Measurements from ENCODE around the gene COL28A1.
"Not testable (repeated sequence)": the region's sequence is repeated elsewhere in the genome, so short reads cannot be mapped to it uniquely, and the experiment has no call there.

COL28A1 gene

DNA sequence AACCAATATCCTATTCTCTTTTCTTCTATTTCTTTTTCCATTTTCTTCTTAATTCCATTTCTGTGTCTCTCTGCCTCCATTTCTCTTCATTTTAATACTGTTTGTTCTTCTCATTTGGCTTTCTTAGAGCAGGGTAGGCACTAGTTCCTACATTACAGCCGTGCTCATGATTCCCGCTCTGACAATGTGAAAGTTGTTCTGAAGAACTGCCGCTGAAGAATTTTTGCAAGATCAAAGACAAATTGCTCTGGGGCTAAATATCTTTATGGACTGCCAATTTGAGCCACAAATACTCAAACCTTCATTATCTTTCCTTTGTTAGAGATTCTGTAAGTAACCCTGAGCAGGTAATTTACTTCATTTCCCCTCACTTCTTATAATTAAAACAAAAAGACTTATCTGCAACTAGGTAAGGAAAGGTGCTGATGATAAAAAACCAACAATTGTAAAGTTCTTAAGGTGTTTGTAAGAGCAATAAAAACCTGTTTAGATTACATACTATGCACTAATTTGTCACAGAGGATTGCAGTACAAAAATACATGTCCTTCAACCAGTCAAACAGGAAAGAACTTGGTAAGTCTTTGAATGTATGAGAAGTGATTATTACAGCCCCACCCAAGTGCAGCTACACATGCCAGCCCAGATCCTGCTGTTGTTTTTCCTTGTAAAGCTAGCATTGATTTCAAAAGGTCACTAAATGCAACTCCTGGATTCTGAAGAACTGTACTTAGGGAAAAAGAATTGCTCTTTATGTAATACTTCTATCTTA is 127.5 kb downstream of the COL28A1 start:
- no peak for DNase-seq

DNA sequence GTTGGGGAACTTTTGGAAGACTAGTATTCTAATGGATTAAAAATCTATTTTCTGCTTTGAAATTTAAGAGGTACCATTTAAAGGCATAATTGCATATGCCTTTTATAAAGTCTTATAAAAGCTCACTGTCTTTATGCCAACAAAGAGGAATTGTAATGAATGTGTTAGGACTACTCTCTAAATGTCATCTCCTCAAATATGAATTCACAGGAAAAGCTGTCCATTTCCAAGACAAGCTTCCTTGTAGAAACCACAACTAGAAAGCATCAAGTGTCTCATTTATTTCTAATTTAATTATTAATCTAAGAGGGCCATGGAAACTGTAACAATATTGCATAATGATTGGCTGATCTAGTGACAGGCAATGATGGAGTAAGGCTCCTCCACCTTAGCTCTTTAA is 130.2 kb downstream of the COL28A1 start:
- DNase-seq, result no peak

DNA sequence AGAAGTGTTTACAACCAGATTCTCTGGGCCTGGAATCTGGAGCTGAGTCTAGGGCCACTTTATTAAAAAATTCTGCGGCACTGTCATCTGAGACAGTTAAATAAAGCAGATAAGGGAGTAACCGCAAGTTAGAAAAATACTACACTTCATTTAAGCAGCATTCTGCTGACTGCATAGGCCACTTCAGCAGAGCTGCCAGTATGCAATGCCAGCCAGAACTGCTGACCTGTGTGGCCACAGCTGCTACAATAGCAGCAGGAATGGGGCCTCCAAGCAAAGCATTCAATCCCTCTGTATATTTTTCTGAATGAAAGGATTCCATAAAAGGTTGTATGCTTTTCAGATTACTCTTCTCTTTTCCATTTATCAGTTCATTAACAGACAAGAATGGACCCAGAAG is 136.0 kb downstream of the COL28A1 start:
- no peak for DNase-seq

DNA sequence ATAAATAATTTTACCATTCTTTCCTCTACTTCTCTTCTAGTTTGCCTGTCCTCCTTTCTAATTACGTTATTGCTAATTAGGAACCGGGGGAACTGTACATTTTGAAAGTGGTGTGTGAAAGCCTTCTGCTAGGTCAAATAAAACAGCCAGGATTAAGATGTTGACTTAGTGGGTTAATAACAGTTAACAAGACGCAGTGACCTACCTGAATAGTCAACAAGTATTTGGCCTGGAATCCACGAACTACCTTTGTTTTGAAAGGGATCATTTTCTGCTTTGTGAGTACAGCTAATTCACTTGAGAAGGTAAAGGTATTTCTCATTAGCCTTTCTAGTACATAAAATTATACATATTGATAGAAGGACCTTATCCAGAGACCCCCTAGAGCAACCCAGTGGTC is 139.9 kb downstream of the COL28A1 start:
- no peak for DNase-seq

DNA sequence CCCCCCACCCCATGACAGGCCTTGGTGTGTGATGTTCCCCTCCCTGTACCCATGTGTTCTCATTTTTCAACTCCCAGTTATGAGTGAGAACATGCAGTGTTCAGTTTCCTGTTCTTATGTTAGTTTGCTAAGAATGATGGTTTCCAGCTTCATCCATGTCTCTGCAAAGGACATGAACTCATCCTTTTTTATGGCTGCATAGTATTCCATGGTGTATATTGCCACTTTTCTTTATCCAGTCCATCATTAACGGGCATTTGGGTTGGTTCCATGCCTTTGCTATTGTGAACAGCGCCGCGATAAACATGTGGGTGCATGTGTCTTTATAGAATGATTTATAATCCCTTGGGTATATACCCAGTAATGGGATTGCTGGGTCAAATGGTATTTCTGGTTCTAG is 147.5 kb downstream of the COL28A1 start:
- not testable (repeated sequence) for DNase-seq

- DNase-seq, result no peak
Measured at GRCh38 chr7:7385421-7385820, 150.3 kb downstream of the COL28A1 start.

- DNase-seq, result no peak
Measured at GRCh38 chr7:7384228-7384627, 151.4 kb downstream of the COL28A1 start.

DNA sequence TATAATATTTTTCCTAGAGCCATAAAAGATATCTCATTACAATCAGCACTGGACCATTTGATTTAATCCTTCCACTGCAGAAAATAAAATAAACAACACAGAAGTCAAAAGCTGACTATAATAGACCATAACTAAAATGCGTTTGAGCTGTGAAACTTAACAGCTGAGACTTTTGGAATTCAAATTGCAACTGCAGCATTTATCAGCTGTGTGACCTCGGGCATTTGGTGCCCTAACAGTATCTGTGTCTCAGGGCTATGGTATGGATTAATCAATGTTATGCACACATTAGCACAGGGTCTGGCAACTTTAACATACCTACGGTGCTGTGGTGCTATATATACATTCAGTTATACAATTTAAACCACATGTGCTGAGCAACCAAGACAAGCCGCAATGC is 160.1 kb downstream of the COL28A1 start:
- no peak for DNase-seq

- DNase-seq, result no peak
Measured at GRCh38 chr7:7370076-7370475, 165.6 kb downstream of the COL28A1 start.

DNA sequence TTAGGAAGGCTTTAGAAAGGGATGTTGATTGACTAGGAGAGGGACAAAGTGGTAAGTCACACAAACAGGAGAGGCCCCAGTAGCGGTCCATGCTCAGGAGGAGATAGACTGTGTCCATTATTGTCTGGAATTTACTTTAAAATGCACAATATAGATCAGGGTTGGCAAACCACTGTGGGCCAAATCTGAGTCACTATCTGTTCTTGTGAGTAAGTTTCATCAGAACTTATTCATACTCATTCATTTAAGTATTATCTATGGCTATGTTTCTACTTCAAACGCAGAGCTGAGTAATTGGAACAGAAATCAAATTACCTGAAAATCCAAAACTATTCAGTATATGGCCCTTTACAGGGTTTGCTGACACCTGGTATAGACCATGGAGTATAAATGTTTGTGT is 166.5 kb downstream of the COL28A1 start:
- no peak for DNase-seq

DNA sequence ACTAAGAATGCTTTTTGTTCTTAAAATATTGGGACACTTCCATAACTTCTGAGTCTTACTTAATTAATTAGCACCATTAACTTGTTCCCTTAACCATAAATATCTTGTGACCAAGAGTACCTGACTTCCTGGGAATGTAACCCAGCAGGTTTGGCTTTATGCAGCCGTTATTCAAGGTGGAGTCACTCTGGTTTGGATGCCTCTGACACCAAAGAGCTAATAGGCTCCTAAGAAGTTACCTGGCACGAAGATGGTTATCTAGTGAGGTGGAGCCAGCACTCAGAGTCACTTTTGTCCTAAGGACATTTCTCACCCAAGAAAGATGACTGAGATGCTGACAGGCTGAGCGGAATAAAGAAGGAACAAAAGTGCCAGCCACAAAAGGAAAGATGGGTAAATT is 181.0 kb downstream of the COL28A1 start:
- no peak for DNase-seq

DNA sequence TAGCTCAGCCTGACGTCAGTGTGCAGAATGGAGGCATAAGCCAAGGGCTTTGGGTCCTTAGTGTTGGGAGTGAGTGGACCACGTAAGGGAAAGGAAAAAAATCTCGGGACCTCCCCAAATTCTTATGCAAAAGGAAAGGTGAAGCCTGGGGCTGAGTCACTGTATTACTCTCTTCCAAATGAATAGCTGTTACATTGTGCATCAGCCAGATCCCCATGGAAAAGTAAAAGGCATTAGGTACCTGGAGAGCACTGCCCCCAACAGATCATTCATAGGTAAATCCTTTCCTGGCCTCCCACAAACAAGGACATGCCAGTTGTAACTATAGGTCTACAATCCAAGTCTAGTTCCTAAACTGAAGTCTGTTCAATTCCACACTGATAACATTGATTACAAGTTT is 182.8 kb downstream of the COL28A1 start:
- DNase-seq, result no peak

DNA sequence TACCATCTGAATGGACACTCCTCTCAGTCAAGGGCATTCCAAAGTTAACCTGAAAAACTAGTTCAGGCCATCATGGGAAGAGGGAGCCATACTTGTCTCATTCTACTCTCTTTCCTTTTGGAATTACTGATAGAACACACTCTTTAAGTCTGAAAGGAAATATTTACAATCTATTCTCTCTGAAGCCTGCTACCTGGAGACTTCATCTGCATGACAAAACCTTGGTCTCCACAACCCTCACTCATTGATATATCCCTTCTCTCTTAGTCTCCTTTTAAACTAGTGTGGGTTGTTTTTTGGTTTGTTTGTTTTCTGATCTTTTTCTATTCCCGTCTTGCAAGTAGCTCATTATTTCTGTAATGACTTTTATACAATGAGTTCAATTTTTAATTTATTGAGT is 183.8 kb downstream of the COL28A1 start:
- DNase-seq, result no peak

DNA sequence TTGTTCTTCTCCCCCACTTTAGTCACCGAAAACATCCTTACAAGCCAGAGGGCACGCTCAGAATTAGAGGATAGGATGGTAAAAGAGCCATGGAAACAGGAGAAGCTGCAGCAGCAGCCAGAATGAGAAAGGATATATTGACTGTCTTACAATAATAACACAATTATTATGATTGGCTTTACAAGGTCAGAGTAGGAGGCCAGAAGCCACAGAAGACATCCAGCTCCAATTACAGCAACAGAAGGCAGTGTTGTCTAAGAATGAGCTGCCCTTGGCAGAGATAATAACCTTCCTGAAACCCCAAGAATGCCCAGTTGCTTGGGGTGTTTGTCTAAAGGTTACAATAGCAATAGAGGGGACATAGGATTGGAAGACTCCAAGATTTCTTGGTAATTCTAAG is 184.5 kb downstream of the COL28A1 start:
- DNase-seq, result no peak

DNA sequence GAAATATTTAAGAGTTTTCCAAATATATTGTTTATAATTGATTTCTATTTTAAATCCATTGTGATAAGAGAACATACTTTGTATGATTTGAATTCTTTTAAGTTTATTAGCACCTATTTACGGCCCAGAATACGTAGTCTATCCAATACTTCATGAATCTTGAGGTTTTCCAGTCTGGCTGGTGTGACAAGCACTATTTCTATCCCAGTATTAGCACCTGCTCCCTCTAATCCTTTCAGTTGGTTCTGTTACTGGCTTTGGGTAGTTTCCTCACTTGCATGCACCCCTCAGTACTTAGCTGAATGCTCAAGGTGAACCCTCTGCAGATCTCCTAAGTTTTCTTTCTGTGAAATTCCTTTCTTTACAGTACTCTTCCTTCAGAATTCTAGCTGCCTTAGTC is 186.5 kb downstream of the COL28A1 start:
- no peak for DNase-seq

DNA sequence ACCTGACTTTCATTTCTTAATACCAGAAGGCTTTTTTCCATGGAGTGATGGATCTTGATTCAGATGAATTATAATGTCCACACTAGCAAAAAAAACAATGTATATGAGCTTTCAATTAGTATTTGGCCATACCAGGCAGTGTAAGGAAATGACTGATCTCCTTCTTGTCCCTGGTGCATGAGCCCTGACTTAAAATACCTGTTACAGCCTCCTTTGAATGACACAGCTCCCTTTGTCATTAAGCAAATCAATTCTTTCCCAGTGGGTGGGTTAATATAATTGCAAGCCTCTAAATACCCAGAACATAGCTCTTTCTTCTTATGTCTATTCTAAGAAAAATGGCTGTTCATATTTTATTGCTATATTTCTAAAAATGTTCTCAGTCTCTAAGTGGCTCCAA is 188.6 kb downstream of the COL28A1 start:
- no peak for DNase-seq

DNA sequence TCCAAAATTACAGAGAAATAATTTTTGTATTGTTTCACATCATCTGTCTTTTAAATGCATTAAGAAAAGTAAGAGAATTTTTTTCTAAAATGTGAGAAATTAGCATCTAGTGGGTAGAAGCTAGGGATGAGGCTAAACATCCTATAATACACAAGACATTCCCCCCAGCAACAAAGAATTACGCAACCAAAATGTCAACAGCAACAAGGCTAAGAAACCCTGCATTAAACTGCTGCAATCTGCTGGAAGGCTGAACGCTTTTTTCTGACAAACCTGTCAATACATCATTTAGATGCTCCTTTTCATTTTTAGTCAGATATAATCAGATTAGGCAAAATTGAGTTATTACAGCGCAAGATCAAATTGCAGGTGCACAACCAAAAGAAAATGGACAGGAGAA is 191.1 kb downstream of the COL28A1 start:
- no peak for DNase-seq

- DNase-seq, result no peak
Measured at GRCh38 chr7:7335909-7336308, 199.8 kb downstream of the COL28A1 start.

- DNase-seq, result no peak
Measured at GRCh38 chr7:7335215-7335614, 200.5 kb downstream of the COL28A1 start.

DNA sequence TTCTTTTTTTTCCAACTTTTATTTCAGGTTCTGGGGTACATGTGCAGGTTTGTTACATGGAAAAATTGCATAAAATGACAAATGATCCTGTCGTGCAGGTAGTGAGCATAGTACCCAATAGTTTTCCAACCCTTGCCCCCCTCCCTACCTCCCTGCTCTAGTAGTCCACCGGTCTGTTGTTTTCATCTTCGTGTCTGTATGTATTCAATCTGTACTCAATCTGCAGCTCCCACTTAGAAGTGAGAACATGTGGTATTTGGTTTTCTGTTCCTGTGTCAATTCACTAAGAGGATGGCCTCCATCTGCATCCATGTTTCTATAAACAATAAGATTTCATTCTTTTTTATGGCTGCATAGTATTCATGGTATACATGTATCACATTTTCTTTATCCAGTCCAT is 202.1 kb downstream of the COL28A1 start:
- DNase-seq, result no peak

DNA sequence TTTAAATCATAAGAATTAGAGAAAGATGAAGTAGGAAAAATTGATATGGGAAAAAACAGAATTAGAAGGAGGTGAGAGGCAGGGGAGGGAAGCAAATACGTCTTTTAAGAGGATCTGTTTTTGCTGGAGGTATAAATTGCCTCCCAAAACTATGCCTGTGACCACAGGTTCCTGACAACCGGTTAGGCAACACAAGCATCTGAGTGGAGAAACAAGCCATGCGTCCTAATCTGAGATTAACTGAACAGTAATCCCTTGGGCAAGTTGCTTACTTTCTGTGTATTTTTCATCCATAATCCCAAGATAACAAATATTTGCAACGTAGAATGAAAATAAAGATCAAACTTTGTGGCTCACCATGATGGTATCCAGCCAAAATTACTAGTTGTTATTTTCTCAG is 204.2 kb downstream of the COL28A1 start:
- no peak for DNase-seq

GRCh38 chr7:7330997-7331396 is 204.7 kb downstream of the COL28A1 start:
- DNase-seq, result no peak

DNA sequence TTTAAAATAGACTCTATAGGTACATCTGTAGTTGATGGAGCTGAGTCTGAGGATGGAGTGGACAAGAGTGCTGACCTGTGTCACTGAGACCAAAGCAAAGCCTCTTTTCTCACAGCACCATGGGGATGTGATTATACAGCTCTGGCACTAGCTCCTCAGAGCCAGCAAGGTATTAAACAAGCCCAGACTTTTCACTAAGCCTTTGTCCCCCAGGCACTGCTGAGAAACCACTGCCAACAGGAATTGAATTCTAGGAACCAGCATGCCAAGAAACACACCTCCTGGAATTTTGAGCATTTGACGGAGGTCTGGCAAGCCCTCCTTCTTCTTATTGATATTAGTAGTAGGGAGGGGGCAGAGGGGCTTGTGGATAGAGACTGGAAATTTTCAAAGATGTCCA is 206.3 kb downstream of the COL28A1 start:
- DNase-seq, result no peak

GRCh38 chr7:7327423-7327822 is 208.2 kb downstream of the COL28A1 start:
- DNase-seq, result no peak

GRCh38 chr7:7324698-7325097 is 211.0 kb downstream of the COL28A1 start:
- no peak for DNase-seq

GRCh38 chr7:7323921-7324320 is 211.8 kb downstream of the COL28A1 start:
- DNase-seq, result no peak

All from NCI-H226 (cell line).